Measurements from ENCODE around the gene SUN3.
"Not testable (repeated sequence)": the region's sequence is repeated elsewhere in the genome, so short reads cannot be mapped to it uniquely, and the experiment has no call there.

The SUN3 gene

DNA sequence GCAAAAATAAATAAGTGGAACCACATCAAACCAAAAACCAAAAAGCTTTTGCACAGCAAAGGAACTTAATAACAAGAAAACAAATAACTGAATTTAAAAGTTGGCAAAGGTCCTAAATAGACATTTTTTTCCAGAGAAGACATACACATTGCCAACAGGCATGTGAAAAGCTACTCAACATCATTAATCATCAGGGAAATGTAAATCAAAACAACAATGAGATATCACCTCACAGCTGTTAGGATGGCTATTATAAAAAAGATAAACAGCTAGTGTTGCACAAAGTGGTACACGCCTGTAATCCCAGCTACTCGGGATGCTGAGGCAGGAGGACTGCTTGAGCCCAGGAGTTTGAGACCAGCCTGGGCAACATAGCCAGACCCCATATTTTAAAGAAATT is 2.2 kb upstream of the SUN3 start:
- DNase-seq (ENCODE audit: low read depth in 2 of 2): no peak

DNA sequence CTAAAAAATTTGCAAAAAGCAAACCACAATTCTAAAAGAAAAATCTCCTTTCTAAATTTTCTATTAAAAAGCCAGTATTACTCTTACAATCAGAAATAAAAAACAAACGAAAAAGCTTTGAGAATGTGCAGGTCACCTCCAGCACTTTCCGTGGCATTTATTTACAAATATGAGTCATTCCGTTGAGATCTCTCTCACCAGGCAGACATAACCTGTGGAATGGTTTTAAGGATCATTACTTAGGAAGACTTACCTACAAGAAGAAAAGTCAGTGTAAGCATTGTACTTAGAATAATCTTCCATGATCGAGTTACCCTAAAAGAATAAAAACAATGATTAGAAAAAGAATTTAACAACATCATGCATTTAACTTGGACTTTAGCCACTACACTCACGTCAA is 3.3 kb downstream of the SUN3 start:
- DNase-seq (ENCODE audit: low read depth in 2 of 2): no peak

DNA sequence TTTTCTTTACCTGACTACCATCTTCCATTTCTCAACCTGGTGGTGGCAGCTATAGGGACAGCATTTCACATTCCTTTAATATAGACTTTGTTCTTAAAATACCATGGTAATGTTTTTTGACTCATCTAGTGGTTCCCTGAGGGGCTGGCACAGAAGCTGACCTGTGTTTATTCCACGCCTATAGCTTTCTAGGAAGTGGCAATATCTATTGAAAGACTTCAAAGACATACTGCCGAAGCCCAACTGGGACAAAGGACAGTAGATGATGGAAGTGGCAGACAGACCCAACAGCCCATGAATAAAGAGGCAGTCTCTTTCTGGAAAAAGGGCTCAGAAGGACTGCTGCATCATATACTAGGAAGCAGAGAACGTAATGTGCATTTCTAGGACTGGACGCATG is 11.2 kb downstream of the SUN3 start:
- DNase-seq (ENCODE audit: low read depth in 2 of 2): no peak

DNA sequence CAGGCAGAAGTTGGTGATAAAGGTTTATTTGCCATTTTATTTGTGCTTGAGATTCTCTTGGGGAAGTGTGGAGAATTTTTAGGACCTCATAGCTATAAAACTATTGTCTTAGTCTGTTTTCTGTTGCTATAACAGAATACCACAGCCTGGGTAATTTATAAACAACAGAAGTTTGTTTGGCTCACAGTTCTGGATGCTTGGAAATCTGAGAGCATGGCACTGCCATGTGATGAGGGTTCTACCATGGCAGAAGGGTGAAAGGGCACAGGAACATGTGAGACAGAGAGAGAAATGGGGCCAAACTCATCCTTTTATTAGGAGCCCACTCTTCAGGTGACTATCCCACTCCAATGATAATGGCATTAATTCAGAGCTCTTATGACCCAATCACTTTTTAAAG is 12.3 kb downstream of the SUN3 start:
- no peak for DNase-seq (ENCODE audit: low read depth in 2 of 2)

- DNase-seq (ENCODE audit: low read depth in 2 of 2): no peak
Observed at GRCh38 chr7:48011951-48012350, 17.0 kb downstream of the SUN3 start.

- DNase-seq (ENCODE audit: low read depth in 2 of 2): no peak
Observed at GRCh38 chr7:48011323-48011722, 17.6 kb downstream of the SUN3 start.

GRCh38 chr7:48009954-48010353 is 19.0 kb downstream of the SUN3 start:
- DNase-seq (ENCODE audit: low read depth in 2 of 2): no peak

GRCh38 chr7:48009257-48009656 is 19.6 kb downstream of the SUN3 start:
- DNase-seq (ENCODE audit: low read depth in 2 of 2): no peak

DNA sequence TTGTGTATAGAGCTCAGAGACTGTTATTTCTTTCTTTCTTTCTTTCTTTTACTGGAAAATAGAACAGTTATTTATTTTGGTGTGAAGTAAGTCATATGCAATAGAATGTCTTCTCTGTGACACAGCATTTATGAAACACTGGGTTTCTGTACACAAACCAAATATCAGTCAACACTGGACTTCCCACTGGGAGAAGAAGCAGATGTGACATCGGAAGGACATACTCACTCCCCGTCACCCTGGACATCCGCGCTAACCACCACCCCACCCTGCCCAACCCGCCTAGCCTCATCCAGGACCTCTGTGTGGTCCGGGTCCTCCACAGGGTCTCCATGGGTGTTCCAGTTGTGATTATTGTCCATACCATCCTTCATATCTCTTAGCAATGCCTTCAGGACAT is 22.0 kb downstream of the SUN3 start:
- no peak for DNase-seq (ENCODE audit: low read depth in 2 of 2)

GRCh38 chr7:48004638-48005037 is 24.3 kb downstream of the SUN3 start:
- DNase-seq (ENCODE audit: low read depth in 2 of 2): no peak

DNA sequence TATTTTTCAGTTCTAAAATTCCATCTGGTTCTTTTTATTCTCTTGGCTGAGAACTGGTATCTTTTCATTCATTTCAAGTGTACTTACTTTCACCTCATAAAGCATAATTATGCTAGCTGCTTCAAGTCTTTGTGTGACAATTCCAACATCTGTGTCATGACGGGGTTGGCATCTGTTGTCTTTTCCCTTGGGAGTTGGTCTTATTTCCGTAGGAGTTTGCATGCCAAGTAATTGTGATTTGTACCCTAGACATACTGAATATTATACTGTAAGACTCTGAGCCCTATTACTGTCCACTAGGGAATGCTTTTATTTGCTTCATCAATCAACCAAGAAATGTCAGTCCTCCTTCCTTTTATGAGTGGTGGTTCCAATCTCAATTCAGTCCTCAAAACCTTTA is 24.9 kb downstream of the SUN3 start:
- no peak for DNase-seq (ENCODE audit: low read depth in 2 of 2)

GRCh38 chr7:48000164-48000563 is 28.7 kb downstream of the SUN3 start:
- not testable (repeated sequence) for DNase-seq (ENCODE audit: low read depth in 2 of 2)

DNA sequence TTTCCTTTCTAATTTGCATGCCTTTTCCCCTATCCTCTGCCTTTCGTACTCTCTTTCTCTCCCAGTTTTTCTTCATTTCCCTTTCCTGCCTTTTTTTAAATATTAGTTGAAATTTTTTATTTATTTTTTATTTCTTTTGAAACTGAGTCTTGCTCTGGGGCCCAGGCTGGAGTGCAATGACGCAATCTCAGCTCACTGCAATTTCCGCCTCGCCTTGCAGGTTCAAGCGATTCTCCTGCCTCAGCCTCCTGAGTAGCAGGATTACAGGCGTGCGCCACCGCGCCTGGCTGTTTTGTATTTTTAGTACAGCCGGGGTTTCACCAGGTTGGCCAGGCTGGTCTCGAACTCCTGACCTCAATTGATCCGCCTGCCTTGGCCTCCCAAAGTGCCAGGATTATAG is 29.5 kb downstream of the SUN3 start:
- no peak for DNase-seq (ENCODE audit: low read depth in 2 of 2)

DNA sequence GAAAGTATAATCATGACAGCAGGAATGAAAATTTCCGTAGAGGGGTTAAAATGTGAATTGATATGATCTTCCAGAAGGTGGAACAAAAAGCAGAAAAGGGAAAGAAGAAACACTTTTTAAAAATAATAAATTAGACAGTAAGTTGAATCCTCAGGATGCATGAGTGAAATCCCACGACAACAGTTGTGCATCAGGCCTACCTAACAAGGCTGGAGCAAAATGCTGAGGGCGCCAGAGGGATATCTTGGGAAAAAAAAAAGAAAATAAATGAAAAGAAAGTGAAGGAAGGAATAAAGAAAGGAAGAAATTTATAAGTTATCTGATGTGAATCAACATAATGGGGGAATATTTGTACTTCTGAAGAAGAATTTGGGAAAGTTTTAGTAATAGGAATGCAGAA is 36.5 kb downstream of the SUN3 start:
- no peak for DNase-seq (ENCODE audit: low read depth in 2 of 2)

DNA sequence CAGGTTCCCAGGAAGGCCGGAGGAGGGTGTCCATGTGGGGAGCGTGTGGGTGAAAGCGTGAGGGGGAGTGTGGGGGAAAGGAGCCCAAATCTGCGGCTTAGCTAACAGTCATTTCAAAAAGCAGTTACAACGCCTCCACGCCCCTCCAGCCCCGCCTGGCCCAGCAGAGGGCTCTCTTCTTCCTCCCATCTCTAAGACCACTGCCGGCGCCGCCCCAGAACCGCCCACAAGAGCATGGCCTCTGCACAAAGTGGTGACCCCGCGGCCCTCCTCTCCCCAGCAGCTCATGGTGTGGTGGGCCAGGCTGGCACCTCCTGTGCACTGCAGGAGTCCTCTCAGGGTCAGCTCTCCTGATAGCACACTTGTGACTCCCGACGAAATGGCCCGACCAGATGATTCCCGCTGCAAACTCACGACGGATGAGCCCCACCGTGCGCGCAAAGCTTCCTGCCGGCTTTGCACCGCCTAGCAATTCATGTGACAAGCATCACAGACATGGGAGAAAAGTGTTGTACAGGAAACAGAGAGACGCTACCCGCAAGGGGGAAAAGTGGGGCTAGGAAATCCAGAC is 37.1 kb downstream of the SUN3 start:
- peak; percentile 67 to 78 for DNase-seq (ENCODE audit: low read depth in 2 of 2)

- no peak for DNase-seq (ENCODE audit: low read depth in 2 of 2)
Observed at GRCh38 chr7:47991270-47991669, 37.6 kb downstream of the SUN3 start.

DNA sequence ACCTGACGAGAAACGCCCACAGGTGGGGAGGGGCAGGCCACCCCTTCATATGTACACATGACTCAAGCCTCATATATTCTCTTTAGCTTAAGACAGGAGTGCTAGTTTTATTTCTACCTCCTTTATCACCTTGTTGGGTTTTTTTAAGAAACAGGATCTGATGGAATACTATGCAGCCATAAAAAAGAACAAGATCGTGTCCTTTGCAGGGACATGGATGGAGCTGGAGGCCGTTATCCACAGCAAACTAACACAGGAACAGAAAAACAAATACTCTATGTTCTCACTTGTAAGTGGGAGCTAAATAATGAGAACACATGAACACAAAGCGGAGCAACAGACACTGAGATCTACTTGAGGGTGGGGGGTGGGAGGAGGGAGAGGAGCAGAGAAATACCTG is 38.3 kb downstream of the SUN3 start:
- no peak for DNase-seq (ENCODE audit: low read depth in 2 of 2)

DNA sequence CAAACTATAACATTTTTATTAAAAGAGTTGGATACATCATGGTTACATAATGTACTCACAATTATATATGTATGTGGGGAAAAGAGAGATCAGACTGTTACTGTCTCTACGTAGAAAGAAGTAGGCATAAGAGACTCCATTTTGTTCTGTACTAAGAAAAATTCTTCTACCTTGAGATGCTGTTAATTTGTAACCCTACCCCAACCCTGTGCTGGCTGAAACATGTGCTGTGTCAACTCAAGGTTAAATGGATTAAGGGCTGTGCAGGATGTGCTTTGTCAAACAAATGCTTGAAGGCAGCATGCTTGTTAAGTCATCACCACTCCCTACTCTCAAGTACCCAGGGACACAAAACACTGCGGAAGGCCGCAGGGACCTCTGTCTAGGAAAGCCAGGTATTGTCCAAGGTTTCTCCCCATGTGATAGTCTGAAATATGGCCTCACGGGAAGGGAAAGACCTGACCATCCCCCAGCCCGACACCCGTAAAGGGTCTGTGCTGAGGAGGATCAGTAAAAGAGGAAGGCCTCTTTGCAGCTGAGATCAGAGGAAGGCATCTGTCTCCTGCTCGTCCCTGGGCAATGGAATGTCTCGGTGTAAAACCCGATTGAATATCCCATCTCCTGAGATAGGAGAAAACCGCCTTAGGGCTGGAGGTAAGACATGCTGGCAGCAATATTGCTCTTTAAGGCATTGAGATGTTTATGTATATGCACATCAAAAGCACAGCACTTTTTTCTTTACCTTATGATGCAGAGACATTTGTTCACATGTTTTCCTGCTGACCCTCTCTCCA is 39.1 kb downstream of the SUN3 start:
- DNase-seq (ENCODE audit: low read depth in 2 of 2): not testable (repeated sequence)

DNA sequence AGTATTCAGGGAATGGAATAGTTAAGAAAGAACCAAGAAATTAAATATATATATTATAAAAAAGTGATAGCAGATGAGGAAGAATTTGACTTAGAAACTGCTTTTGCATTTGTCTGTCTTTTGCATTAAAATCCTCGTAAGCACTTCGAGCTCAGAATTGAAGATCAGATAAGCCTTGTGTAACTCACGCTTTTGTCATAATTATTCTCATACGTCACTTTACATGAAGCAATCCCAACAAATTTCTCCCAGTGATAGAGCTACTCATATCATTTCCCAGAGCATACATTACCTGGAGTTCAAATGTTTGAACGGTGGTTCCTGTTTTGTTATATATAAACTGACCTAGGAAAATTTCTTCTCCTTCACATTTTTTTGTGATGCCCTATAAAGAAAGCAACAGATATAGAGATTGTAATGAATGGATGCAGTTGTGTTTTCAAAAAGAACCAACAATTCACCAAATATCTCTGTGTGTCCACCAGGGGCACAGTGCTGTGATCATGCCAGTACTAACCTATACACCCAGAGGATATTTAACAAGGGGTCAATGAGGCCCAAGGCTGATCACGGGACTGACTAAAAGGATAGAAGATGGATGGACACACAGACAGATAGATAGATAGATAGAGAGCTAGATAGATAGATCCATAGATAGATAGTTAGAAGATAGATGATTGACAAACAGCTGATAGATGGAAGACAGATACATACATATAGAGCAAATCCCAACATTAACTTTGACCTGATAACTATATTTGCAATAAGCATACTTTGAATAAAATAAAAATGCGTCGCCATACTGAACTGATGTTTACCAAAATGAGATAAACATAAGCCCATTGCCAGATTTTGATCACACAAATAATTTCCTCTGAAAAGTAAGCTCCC is 40.2 kb downstream of the SUN3 start:
- DNase-seq (ENCODE audit: low read depth in 2 of 2): no peak

GRCh38 chr7:47982610-47983009 is 46.3 kb downstream of the SUN3 start:
- no peak for DNase-seq (ENCODE audit: low read depth in 2 of 2)

GRCh38 chr7:47980648-47981047 is 48.3 kb downstream of the SUN3 start:
- not testable (repeated sequence) for DNase-seq (ENCODE audit: low read depth in 2 of 2)

GRCh38 chr7:47979832-47980181 is 49.1 kb downstream of the SUN3 start:
- DNase-seq (ENCODE audit: low read depth in 2 of 2): no peak
